Measurements from ENCODE around the gene RAVER2. TPM values are rescaled to one million over a fixed set of nuclear protein-coding genes. Genes with fewer than 3 reads are reported as not detected.

RAVER2 gene
- total RNA-seq, 1 experiment from 2014 or later, result 13.3 TPM

DNA sequence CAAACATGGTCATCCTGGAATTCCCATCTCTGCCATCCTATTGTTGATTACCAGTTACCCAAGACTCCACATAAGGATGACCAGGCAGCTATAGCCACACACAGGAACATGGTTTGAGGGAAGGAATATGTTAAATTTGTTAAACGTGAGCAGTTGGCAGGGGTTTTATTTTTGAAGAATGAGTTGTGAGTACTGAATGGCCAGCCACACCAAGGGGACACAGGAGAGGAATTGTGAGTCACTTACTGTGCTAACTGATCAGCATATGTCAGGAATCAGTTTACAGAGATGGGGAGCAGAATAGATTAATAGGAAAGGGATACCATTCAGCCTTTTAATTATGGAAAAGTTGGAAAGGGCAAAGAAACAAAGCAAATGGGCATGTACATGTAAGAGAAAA lies 39.3 kb upstream of the RAVER2 start:
- H2BK20ac ChIP-seq (ENCODE audit: low read depth, low read length, poor library complexity, severe bottlenecking), result no peak overlapping the region
- H2BK12ac ChIP-seq (ENCODE audit: insufficient read length, low read depth, low read length), result no peak overlapping the region
- no peak overlapping the region for H2BK120ac ChIP-seq (ENCODE audit: low read depth, low read length, poor library complexity, severe bottlenecking)
- H3K23me2 ChIP-seq (ENCODE audit: insufficient read length, low read depth, low read length, poor library complexity, severe bottlenecking), result no peaks in the 10 kb centered on the region
- H4K8ac ChIP-seq (replicated peaks; ENCODE audit: insufficient read length, low read depth, low read length), result no peak overlapping the region
- H3K9ac ChIP-seq (ENCODE audit: extremely low read depth, insufficient read length, low read length), result no peak overlapping the region
- H3K9me3 ChIP-seq (ENCODE audit: control insufficient read depth, low read depth, low read length), result no peaks in the 10 kb centered on the region
- no peak overlapping the region for H2AFZ ChIP-seq (ENCODE audit: low read length)
- H3K18ac ChIP-seq (ENCODE audit: insufficient read length, low read depth, low read length), result no peak overlapping the region
- H3K79me2 ChIP-seq (ENCODE audit: insufficient read depth, low read length), result no peaks in the 10 kb centered on the region
- no peak overlapping the region for H3K4me3 Mint-ChIP-seq
- no peak overlapping the region for H3K14ac ChIP-seq (ENCODE audit: insufficient read depth, low read length)
- no peak overlapping the region for H3K56ac ChIP-seq (ENCODE audit: insufficient read length, low read depth, low read length)
- no peaks in the 10 kb centered on the region for H3K27me3 ChIP-seq (ENCODE audit: insufficient read depth, low read length)
- H3T11ph ChIP-seq (ENCODE audit: low read length), result no peak overlapping the region
- no peak overlapping the region for H2AK5ac ChIP-seq (ENCODE audit: insufficient read length, low read length)
- no peak overlapping the region for H3K27ac ChIP-seq (ENCODE audit: insufficient read length, low read depth, low read length)
- H4K91ac ChIP-seq (ENCODE audit: insufficient read length, low read depth, low read length), result no peak overlapping the region
- H4K5ac ChIP-seq (ENCODE audit: insufficient read length, low read depth, low read length), result no peak overlapping the region
- WGBS (ENCODE audit: extremely low coverage, insufficient read length, low lambda C conversion rate), result no CpG with 5 or more reads among the region's 1 CpG
- no peak overlapping the region for H3K4me2 ChIP-seq (ENCODE audit: insufficient read depth, insufficient read length, low read length)
- no peak overlapping the region for H3K23ac ChIP-seq (ENCODE audit: insufficient read length, low read depth, low read length)
- H3K36me3 Mint-ChIP-seq (ENCODE audit: insufficient read depth in 1 of 3, low read depth in 3 of 3), result no peaks in the 10 kb centered on the region
- peaks cover 3% of the 10 kb centered on the region in 2 experiments; a peak in 3 of 4 replicates for H3K4me1 Mint-ChIP-seq
- no peaks in the 10 kb centered on the region for H3K79me1 ChIP-seq (ENCODE audit: insufficient read depth, low read depth, low read length, poor library complexity, severe bottlenecking)
- H2BK15ac ChIP-seq (ENCODE audit: low read depth, low read length), result no peak overlapping the region
- H2BK5ac ChIP-seq (ENCODE audit: insufficient read length, low read length), result no peak overlapping the region
- peaks cover 0 to 3% of the 10 kb centered on the region in 2 experiments; a peak in 1 of 5 replicates for H3K9me3 Mint-ChIP-seq
- H3K27ac Mint-ChIP-seq, result no peak overlapping the region
- no peak overlapping the region for H3K4ac ChIP-seq (ENCODE audit: low read depth, low read length)
- no peaks in the 10 kb centered on the region for H3K27me3 Mint-ChIP-seq (ENCODE audit: low read depth)
- TF ChIP-seq, protein P1, sequence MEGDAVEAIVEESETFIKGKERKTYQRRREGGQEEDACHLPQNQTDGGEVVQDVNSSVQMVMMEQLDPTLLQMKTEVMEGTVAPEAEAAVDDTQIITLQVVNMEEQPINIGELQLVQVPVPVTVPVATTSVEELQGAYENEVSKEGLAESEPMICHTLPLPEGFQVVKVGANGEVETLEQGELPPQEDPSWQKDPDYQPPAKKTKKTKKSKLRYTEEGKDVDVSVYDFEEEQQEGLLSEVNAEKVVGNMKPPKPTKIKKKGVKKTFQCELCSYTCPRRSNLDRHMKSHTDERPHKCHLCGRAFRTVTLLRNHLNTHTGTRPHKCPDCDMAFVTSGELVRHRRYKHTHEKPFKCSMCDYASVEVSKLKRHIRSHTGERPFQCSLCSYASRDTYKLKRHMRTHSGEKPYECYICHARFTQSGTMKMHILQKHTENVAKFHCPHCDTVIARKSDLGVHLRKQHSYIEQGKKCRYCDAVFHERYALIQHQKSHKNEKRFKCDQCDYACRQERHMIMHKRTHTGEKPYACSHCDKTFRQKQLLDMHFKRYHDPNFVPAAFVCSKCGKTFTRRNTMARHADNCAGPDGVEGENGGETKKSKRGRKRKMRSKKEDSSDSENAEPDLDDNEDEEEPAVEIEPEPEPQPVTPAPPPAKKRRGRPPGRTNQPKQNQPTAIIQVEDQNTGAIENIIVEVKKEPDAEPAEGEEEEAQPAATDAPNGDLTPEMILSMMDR (conservative IDR thresholded peaks at IDR 0.05), result no peak
- no peaks in the 10 kb centered on the region for H4K20me1 ChIP-seq (ENCODE audit: control insufficient read depth, insufficient read depth, insufficient read length)
- no peak for DNase-seq
- H3K4me1 ChIP-seq (ENCODE audit: insufficient read depth, low read length), result no peaks in the 10 kb centered on the region

Measured in H9 (cell line).